Ovary (tissue), 9 donors: Measurements from ENCODE around the gene IFNGR1. TPM values are rescaled to one million over a fixed set of nuclear protein-coding genes. Genes with fewer than 3 reads are reported as not detected.

Source experiments
- DNase-seq, 5 donors: peaks; one replicate each; pipeline ENCODE4 v3.0.0-alpha.2; 2019 to 2020
- H3K27ac ChIP-seq, 2 donors: fragments of 200-600 bp; one replicate each; pipeline versions ENCODE4 v1.5.1 to v1.8.0; 2019 to 2022
- H3K27me3 ChIP-seq: fragments of 200-600 bp; one replicate; pipeline ENCODE4 v1.8.0; 2022
- H3K36me3 ChIP-seq: fragments of 200-600 bp; sonication (generic); one replicate; pipeline ENCODE4 v1.5.1; 2019
- H3K4me1 ChIP-seq: one replicate; pipeline ENCODE4 v1.8.1; 2013; ENCODE audit warnings: mild to moderate bottlenecking, moderate library complexity; ENCODE audit not compliant: insufficient read depth
- H3K4me3 ChIP-seq: fragments of 200-600 bp; sonication (generic); one replicate; pipeline ENCODE4 v1.5.1; 2017
- H3K9me3 ChIP-seq, 2 donors: fragments of 200-600 bp in 1 of 2; sonication (generic) in 1 of 2; one replicate each; pipeline versions ENCODE4 v1.5.1 to v1.8.1; 2013 to 2019; ENCODE audit warnings: mild to moderate bottlenecking in 1 of 2, moderate library complexity in 1 of 2
- EP300 ChIP-seq: sonication (generic); formaldehyde crosslinking; IDR thresholded peaks from one replicate; pipeline ENCODE4 v1.6.1; 2017; ENCODE audit warnings: antibody characterized with exemption
- POLR2A ChIP-seq: fragments of 450-650 bp; IDR thresholded peaks from one replicate; pipeline ENCODE4 v1.6.1; 2017; ENCODE audit warnings: antibody characterized with exemption, mild to moderate bottlenecking, moderate library complexity
- WGBS, 3 donors: extraction: QIAGEN DNeasy Blood & Tissue Kit in 1 of 3; methylation state at CpG; one replicate each; pipeline versions ENCODE4 v1.1.5 to v1.1.7; 2013 to 2017; 5-methylcytosine and 5-hydroxymethylcytosine counted together
- intact Hi-C, 4 donors: fragments of 100-400 bp; cut with DNase I; formaldehyde crosslinking; loops; one replicate each; pipeline versions ENCODE4 v1.11.0 to v1.15.1; 2022 to 2023
- polyA plus RNA-seq, 2 donors: library from polyadenylated mRNA; stranded (reverse); fragments of 200-250 nt in 1 of 2; fragments of 350-450 nt in 1 of 2; fragmentation: Illumina TruSeq in 1 of 2; extraction: RNeasy Lipid Tissue Mini Kit (QIAGEN cat#74804) in 1 of 2; gene quantifications; one replicate each; pipeline ENCODE4 v1.2.3, GENCODE V29; 2013 to 2014
- total RNA-seq, 7 donors: library from RNA; depleted of rRNA in 2 of 7; stranded (reverse); fragments of >200 nt in 2 of 7; fragmentation: NEBNext Ultra II Directional in 3 of 7; extraction: Animal tissue kit (Norgen Biotek cat#: 25700) in 3 of 7; gene quantifications; one replicate each; pipeline versions ENCODE4 v1.1.0 to v1.2.4, GENCODE V29; 2016 to 2023
- TF ChIP-seq, protein P1 (sequence below), 3 donors: fragments of 450-650 bp in 2 of 3; fragments of 200-600 bp in 1 of 3; IDR thresholded peaks; one replicate each; pipeline versions ENCODE4 v1.5.1 to v1.8.0; 2016 to 2022; ENCODE audit warnings: antibody characterized with exemption in 3 of 3, mild to moderate bottlenecking in 1 of 3
- donor health status: DM: no; HTN: no; CAD: no; lungs with moderate emphysema.
- donor health status: DM: no; HTN: no; CAD: no.
- donor health status: Bipolar disorder and iron deficiency.
- donor health status: DM: yes; HTN: yes; CAD: no.
- donor health status: DM: no; HTN: no; CAD: no.
- donor health status: DM: yes; HTN: yes; CAD: no.

The IFNGR1 gene
- total and polyA plus RNA-seq, 9 donors = 37.1 to 95.2 (median 55.5) TPM

DNA sequence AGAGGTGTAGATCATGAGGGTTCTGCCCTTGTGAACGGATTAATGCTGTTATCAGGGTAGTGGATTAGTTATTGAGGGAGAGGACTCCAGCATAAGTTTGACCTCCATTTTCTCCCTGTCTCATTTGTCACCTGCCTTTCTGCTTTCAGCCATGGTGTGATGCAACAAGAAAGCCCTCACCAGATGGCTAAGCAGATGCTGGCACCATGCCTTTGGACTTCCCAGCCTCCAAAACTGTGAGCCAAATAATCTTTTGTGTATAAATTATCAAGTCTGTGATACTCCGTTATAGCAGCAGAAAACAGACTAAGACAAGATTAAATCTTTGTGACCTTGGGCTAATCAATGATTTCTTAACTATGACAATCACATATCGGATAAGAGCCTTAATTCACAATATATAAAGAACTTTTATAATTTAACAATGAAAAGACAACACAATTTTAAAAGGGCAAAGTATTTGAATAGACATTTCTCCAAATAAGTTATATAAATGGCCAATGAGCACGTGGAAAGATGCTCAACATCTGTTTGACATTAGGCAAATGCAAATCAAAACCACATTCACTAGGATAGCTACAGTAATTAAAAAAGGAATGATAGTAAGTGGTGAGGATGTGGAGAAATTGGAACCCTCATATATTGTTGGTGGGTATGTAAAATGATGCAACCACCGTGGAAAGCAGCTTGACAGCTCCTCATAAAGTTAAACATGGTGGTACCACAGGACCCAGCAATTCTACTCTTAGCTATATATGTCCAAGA, 45.3 kb upstream of the IFNGR1 start:
- no peak for DNase-seq
- intact Hi-C loops = no loop called here
- Histone ChIP-seq H3K9me3 (no peaks in the 10 kb centered on the region), H3K27me3 (no peaks in the 10 kb centered on the region), H3K36me3 (no peaks in the 10 kb centered on the region), H3K27ac (no peak overlapping the region), H3K4me3 (no peak overlapping the region), H3K4me1 (peaks cover 4% of the 10 kb centered on the region)
- 55 to 64% (median 63%) methylated on average over 5 of the region's 5 CpGs for WGBS, 3 donors
- TF ChIP-seq, protein P1, sequence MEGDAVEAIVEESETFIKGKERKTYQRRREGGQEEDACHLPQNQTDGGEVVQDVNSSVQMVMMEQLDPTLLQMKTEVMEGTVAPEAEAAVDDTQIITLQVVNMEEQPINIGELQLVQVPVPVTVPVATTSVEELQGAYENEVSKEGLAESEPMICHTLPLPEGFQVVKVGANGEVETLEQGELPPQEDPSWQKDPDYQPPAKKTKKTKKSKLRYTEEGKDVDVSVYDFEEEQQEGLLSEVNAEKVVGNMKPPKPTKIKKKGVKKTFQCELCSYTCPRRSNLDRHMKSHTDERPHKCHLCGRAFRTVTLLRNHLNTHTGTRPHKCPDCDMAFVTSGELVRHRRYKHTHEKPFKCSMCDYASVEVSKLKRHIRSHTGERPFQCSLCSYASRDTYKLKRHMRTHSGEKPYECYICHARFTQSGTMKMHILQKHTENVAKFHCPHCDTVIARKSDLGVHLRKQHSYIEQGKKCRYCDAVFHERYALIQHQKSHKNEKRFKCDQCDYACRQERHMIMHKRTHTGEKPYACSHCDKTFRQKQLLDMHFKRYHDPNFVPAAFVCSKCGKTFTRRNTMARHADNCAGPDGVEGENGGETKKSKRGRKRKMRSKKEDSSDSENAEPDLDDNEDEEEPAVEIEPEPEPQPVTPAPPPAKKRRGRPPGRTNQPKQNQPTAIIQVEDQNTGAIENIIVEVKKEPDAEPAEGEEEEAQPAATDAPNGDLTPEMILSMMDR (IDR thresholded peaks at IDR 0.05) = no peak
- TF ChIP-seq EP300 = no peak
- TF ChIP-seq POLR2A = no peak

DNA sequence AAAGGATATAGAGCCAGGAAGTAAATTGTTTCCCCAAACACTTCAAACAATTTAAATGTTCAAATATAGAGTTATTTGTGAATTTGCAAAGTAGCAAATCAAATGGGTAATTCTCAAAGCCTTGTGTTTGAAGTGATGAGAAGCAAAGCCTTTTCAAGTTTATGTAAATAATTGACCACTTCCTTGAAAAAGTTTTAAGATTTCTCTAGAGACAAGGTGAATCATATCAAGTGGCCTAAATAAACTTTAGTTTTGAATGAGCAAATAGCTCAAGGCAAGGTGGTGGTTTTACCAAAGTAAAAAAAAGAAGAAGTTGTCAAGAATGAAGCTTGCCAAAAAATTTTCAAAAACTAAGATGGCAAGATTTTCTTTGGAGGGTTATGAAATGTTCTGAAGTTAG, 42.6 kb upstream of the IFNGR1 start:
- Histone ChIP-seq H3K27me3 (no peaks in the 10 kb centered on the region), H3K4me3 (no peak overlapping the region), H3K27ac (no peak overlapping the region), H3K9me3 (no peaks in the 10 kb centered on the region), H3K36me3 (no peaks in the 10 kb centered on the region), H3K4me1 (peaks cover 4% of the 10 kb centered on the region)
- TF ChIP-seq POLR2A (no peak), EP300 (no peak)
- TF ChIP-seq, protein P1 (IDR thresholded peaks at IDR 0.05) = no peak
- intact Hi-C loops = no loop called here
- no peak for DNase-seq

DNA sequence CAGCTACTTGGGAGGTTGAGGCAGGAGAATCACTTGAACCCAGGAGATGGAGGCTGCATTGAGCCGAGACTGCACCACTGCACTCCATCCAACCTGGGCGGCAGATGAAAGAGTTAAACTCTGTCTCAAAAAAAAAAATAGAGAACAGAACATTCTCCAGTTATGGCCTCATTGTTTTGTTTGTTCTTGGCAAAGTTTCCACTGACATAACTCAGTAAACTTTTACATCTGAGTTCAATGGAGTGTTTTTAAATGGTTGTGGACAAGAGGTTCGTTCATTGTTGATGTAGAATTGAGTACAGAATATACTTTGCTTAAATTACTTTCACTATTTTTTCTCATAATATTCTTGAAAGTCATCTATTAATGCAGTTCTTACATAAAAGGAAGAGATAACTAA, 42.2 kb upstream of the IFNGR1 start:
- Histone ChIP-seq H3K27me3 (no peaks in the 10 kb centered on the region), H3K36me3 (no peaks in the 10 kb centered on the region), H3K4me3 (no peak overlapping the region), H3K27ac (no peak overlapping the region), H3K9me3 (no peaks in the 10 kb centered on the region), H3K4me1 (peaks cover 4% of the 10 kb centered on the region)
- WGBS, 3 donors = 24 to 37% (median 27%) methylated on average over 3 of the region's 3 CpGs
- intact Hi-C loops = no loop called here
- no peak for TF ChIP-seq EP300
- TF ChIP-seq POLR2A = no peak
- TF ChIP-seq, protein P1 (IDR thresholded peaks at IDR 0.05) = no peak
- DNase-seq = peak in 1 of 5 donors; percentile 34

DNA sequence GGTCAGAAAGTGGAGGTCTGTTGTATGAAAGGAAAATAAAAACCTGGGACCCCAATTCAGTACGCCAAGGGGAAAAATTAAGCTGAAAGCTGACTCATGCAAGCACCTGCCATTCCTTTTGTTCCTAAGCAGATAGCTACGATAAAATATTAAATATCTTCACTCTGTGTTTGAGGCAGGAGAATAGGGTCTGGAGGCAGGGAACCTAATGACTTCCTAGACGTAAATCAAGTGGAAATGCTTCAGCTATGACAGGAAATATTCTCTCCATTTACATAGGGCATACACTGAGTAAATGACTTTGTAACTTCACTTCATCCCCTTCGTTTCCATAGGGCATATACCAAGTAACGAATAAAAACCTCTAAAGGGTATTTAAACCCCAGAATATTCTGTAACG, 41.0 kb upstream of the IFNGR1 start:
- intact Hi-C loops = no loop called here
- Histone ChIP-seq H3K27me3 (no peaks in the 10 kb centered on the region), H3K36me3 (no peaks in the 10 kb centered on the region), H3K9me3 (no peaks in the 10 kb centered on the region), H3K4me3 (no peak overlapping the region), H3K4me1 (peaks cover 4% of the 10 kb centered on the region), H3K27ac (no peak overlapping the region)
- TF ChIP-seq POLR2A = no peak
- TF ChIP-seq, protein P1 (IDR thresholded peaks at IDR 0.05) = no peak
- TF ChIP-seq EP300 = no peak
- DNase-seq = no peak
- WGBS, 3 donors = 55 to 62% (median 57%) methylated on average over 6 of the region's 6 CpGs
